SU-DHL-6 (cell line): Measurements from ENCODE around the gene RAI1.

ENCODE experiments used
- H2AFZ ChIP-seq: fragments of 200-600 bp; sonication (generic); 2 replicates; pipeline ENCODE4 v1.6.1; 2014; ENCODE audit warnings: low read depth, mild to moderate bottlenecking, moderate library complexity, mixed read lengths, antibody characterized with exemption, low read length; ENCODE audit not compliant: severe bottlenecking
- H3F3A ChIP-seq: fragments of 200-600 bp; shearing (Covaris generic); 2 replicates; pipeline ENCODE4 v1.6.0; 2016; ENCODE audit warnings: antibody characterized with exemption, mild to moderate bottlenecking; ENCODE audit not compliant: insufficient read depth
- H3K27ac ChIP-seq: fragments of 200-600 bp; sonication (generic); 2 replicates; pipeline ENCODE4 v1.5.1; 2016; ENCODE audit warnings: low read depth, mild to moderate bottlenecking, low read length, moderate library complexity, mixed read lengths
- H3K27me3 ChIP-seq: fragments of 200-600 bp; sonication (generic), shearing (Covaris generic); 2 replicates; pipeline ENCODE4 v1.6.0; 2014; ENCODE audit warnings: mild to moderate bottlenecking, low read length
- H3K36me3 ChIP-seq: fragments of 200-600 bp; sonication (generic); 2 replicates; pipeline ENCODE4 v1.6.1; 2014; ENCODE audit warnings: mild to moderate bottlenecking, low read length, mixed read lengths
- H3K4me2 ChIP-seq: fragments of 300-600, 200-600 bp; shearing (Covaris generic), sonication (generic); 2 replicates; pipeline ENCODE4 v1.6.0; 2014; ENCODE audit warnings: low read length, low read depth, mild to moderate bottlenecking; ENCODE audit not compliant: poor library complexity, severe bottlenecking
- H3K4me3 ChIP-seq: fragments of 200-600 bp; sonication (generic); 2 replicates; pipeline ENCODE4 v1.5.1; 2014; ENCODE audit warnings: antibody characterized with exemption, low read length, mild to moderate bottlenecking, mixed read lengths; ENCODE audit not compliant: insufficient read depth, poor library complexity, severe bottlenecking
- H3K79me2 ChIP-seq: fragments of 200-600 bp; sonication (generic); 2 replicates; pipeline ENCODE4 v1.6.1; 2014; ENCODE audit warnings: mild to moderate bottlenecking, low read length, moderate library complexity; ENCODE audit not compliant: insufficient read depth
- H3K9ac ChIP-seq: fragments of 200-600 bp; sonication (generic); 2 replicates; pipeline ENCODE4 v1.7.0; 2014; ENCODE audit warnings: mild to moderate bottlenecking, low read length
- H3K9me2 ChIP-seq: fragments of 200-600 bp; sonication (generic); replicated peaks from 2 replicates; pipeline ENCODE4 v1.6.1; 2014; ENCODE audit warnings: low read length; ENCODE audit not compliant: insufficient read depth
- H3K9me3 ChIP-seq: fragments of 200-600 bp; sonication (generic); 2 replicates; pipeline ENCODE4 v1.6.1; 2014; ENCODE audit warnings: low read length, mixed read lengths; ENCODE audit not compliant: insufficient read depth
- H4K20me1 ChIP-seq: fragments of 200-600 bp; sonication (generic); 2 replicates; pipeline ENCODE4 v1.6.1; 2014; ENCODE audit warnings: low read depth, mild to moderate bottlenecking, antibody characterized with exemption, low read length, moderate library complexity, mixed read lengths
- CTCF ChIP-seq: fragments of 200-600 bp; sonication (generic); IDR thresholded peaks from one replicate; pipeline ENCODE4 v1.5.1; 2017; ENCODE audit warnings: antibody characterized with exemption, mild to moderate bottlenecking, low read length, moderate library complexity; ENCODE audit not compliant: insufficient read depth, poor library complexity, severe bottlenecking
- EZH2phosphoT487 ChIP-seq: fragments of 200-600 bp; sonication (generic), shearing (Covaris generic); conservative IDR thresholded peaks from 2 replicates; pipeline ENCODE4 v1.6.1; 2018; ENCODE audit warnings: mild to moderate bottlenecking, antibody characterized with exemption, low read length, moderate library complexity, mixed read lengths

Gene RAI1

GRCh38 chr17:17820463-17821158 lies 139.4 kb downstream of the RAI1 start:
- Histone ChIP-seq H3K9ac (no peak overlapping the region), H3K36me3 (no peaks in the 10 kb centered on the region), H3K27ac (no peak overlapping the region), H3K79me2 (peaks cover 25% of the 10 kb centered on the region), H2AFZ (no peak overlapping the region), H3K4me2 (no peak overlapping the region), H3F3A (peaks cover 4% of the 10 kb centered on the region; the same call in 1 of the 2 replicates), H3K27me3 (no peaks in the 10 kb centered on the region), H3K4me3 (no peak overlapping the region), H3K9me2 (no peaks in the 10 kb centered on the region), H3K9me3 (no peaks in the 10 kb centered on the region), H4K20me1 (no peaks in the 10 kb centered on the region)
- TF ChIP-seq CTCF (no peak), EZH2phosphoT487 (no peak)

GRCh38 chr17:17822189-17822588 lies 140.9 kb downstream of the RAI1 start:
- H4K20me1 ChIP-seq: no peaks in the 10 kb centered on the region
- TF ChIP-seq EZH2phosphoT487 (no peak), CTCF (no peak)
- peak overlapping the region; percentile 68 for H3K9ac ChIP-seq
- peak overlapping the region; percentile 97 for H3K4me2 ChIP-seq
- H2AFZ ChIP-seq: no peak overlapping the region
- H3K4me3 ChIP-seq: no peak overlapping the region
- no peaks in the 10 kb centered on the region for H3K9me3 ChIP-seq
- H3K27me3 ChIP-seq: no peaks in the 10 kb centered on the region
- peak overlapping the region; percentile 53 for H3K27ac ChIP-seq
- H3K36me3 ChIP-seq: no peaks in the 10 kb centered on the region
- peaks cover 29% of the 10 kb centered on the region for H3K79me2 ChIP-seq
- peaks cover 4% of the 10 kb centered on the region; the same call in 1 of the 2 replicates for H3F3A ChIP-seq
- H3K9me2 ChIP-seq: no peaks in the 10 kb centered on the region

DNA sequence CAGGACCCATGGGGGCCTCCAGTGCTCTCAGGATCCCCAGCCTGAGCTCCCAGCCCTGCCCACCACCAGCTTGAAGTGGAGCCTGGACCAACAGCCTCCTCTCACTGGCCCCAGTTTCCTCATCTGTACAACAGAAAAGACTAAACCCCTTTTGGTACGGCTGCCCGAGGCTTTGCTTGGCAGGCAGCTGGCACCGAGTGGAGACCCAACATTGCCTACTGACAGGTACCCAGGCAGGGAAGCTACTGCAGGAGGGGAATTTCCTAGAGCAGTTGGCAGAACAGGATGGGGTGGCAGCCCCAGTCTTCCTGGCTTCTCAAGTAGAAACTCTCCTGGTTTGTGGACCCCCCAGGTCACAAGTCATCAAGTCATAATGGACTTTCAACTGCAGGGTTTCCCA lies 141.4 kb downstream of the RAI1 start:
- Histone ChIP-seq H3K4me3 (peak overlapping the region; percentile 68), H3K9me2 (no peaks in the 10 kb centered on the region), H3K36me3 (no peaks in the 10 kb centered on the region), H3K4me2 (peak overlapping the region; percentile 97), H3K9me3 (no peaks in the 10 kb centered on the region), H3F3A (peaks cover 4% of the 10 kb centered on the region; the same call in 1 of the 2 replicates), H3K79me2 (peaks cover 29% of the 10 kb centered on the region), H3K27ac (peak overlapping the region; percentile 53), H2AFZ (no peak overlapping the region), H4K20me1 (no peaks in the 10 kb centered on the region), H3K27me3 (no peaks in the 10 kb centered on the region), H3K9ac (peak overlapping the region; percentile 68)
- TF ChIP-seq CTCF: no peak
- no peak for TF ChIP-seq EZH2phosphoT487
